Upper lobe of right lung (tissue), 1 donor: ENCODE results near the gene SLC30A1. TPM values are rescaled to one million over a fixed set of nuclear protein-coding genes. Genes with fewer than 3 reads are reported as not detected.
"Not testable (repeated sequence)": the region's sequence is repeated elsewhere in the genome, so short reads cannot be mapped to it uniquely, and the experiment has no call there.

Source experiments
- ATAC-seq: fragments of 200-7000 bp; cut with Tn5 transposase; one replicate; pipeline ENCODE4 v1.9.1; 2020; ENCODE audit warnings: mild to moderate bottlenecking, moderate library complexity
- DNase-seq: peaks from one replicate; pipeline ENCODE4 v3.0.0-alpha.2; 2020
- H3K27ac ChIP-seq: fragments of 200-600 bp; one replicate; pipeline ENCODE4 v1.8.0; 2022
- H3K27me3 ChIP-seq: fragments of 200-600 bp; one replicate; pipeline ENCODE4 v1.8.0; 2022; ENCODE audit warnings: mild to moderate bottlenecking
- H3K36me3 ChIP-seq: fragments of 200-600 bp; one replicate; pipeline ENCODE4 v1.8.0; 2022
- H3K4me1 ChIP-seq: fragments of 200-600 bp; one replicate; pipeline ENCODE4 v1.8.0; 2022
- H3K4me3 ChIP-seq: fragments of 200-600 bp; one replicate; pipeline ENCODE4 v1.8.0; 2022; ENCODE audit warnings: mild to moderate bottlenecking
- H3K9me3 ChIP-seq: fragments of 200-600 bp; one replicate; pipeline ENCODE4 v1.8.0; 2022
- intact Hi-C: fragments of 100-400 bp; cut with DNase I; formaldehyde crosslinking; loops from one replicate; pipeline ENCODE4 v1.11.0; 2022
- total RNA-seq: library from RNA; stranded (reverse); fragmentation: NEBNext Ultra II Directional; extraction: Animal tissue kit (Norgen Biotek cat#: 25700); gene quantifications from one replicate; pipeline ENCODE4 v1.2.1, GENCODE V29; 2021
- TF ChIP-seq, protein P1 (sequence below): fragments of 200-600 bp; IDR thresholded peaks from one replicate; pipeline ENCODE4 v1.8.0; 2022; ENCODE audit warnings: antibody characterized with exemption
- donor health status: DM: no; HTN: yes; CAD: no; lungs with severe emphysema.

The SLC30A1 gene
- total RNA-seq, 1 donor from 2014 or later: 15.6 TPM

DNA sequence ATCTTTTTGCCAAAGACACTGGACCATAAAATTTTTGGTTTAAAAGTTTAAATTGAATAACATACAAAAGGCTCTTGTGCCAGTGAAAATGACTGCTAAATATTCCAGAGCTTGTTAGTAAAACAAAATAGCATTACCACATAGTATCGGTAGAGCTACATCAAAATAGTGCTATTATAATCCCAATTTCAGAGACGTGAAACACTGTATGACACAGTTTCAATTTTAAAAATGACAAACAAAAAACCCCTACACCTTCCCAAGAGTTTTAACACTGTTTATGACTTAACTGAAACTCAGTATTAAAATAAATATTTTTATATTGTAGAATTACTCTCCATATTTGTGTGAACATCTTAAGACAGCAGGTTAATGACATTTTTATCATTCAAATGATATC lies 7.0 kb downstream of the SLC30A1 start:
- DNase-seq: no peak

DNA sequence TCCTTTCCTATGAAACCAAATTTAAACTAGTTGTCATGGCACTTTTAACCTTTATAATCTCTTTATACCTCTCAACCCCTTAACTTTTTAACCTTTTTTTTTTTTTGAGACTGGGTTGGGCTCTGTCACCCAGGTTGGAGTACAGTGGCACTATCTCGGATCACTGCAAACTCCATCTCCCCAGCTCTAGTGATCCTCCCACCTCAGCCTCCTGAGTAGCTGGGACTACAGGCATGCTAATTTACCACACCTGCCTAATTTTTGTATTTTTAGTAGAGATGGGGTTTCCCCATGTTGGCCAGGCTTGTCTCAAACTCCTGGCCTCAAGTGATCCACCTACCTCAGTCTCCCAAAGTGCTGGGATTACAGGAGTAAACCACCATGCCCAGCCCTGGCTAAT lies 8.6 kb downstream of the SLC30A1 start:
- ATAC-seq, H3K9me3 ChIP-seq, H3K4me3 ChIP-seq, DNase-seq, H3K27me3 ChIP-seq, H3K4me1 ChIP-seq, H3K27ac ChIP-seq, intact Hi-C loops: not testable (repeated sequence)
- peaks cover 18% of the 10 kb centered on the region for H3K36me3 ChIP-seq

More for the DNA sequence above, 7.0 kb downstream of the SLC30A1 start:
- Histone ChIP-seq H3K36me3 (peaks cover 24% of the 10 kb centered on the region), H3K4me1 (peaks cover 13% of the 10 kb centered on the region), H3K27me3 (no peaks in the 10 kb centered on the region), H3K4me3 (no peak overlapping the region), H3K9me3 (no peaks in the 10 kb centered on the region), H3K27ac (no peak overlapping the region)
- intact Hi-C loops: no loop called here
- ATAC-seq: no peak
- TF ChIP-seq, protein P1, sequence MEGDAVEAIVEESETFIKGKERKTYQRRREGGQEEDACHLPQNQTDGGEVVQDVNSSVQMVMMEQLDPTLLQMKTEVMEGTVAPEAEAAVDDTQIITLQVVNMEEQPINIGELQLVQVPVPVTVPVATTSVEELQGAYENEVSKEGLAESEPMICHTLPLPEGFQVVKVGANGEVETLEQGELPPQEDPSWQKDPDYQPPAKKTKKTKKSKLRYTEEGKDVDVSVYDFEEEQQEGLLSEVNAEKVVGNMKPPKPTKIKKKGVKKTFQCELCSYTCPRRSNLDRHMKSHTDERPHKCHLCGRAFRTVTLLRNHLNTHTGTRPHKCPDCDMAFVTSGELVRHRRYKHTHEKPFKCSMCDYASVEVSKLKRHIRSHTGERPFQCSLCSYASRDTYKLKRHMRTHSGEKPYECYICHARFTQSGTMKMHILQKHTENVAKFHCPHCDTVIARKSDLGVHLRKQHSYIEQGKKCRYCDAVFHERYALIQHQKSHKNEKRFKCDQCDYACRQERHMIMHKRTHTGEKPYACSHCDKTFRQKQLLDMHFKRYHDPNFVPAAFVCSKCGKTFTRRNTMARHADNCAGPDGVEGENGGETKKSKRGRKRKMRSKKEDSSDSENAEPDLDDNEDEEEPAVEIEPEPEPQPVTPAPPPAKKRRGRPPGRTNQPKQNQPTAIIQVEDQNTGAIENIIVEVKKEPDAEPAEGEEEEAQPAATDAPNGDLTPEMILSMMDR: no peak

DNA sequence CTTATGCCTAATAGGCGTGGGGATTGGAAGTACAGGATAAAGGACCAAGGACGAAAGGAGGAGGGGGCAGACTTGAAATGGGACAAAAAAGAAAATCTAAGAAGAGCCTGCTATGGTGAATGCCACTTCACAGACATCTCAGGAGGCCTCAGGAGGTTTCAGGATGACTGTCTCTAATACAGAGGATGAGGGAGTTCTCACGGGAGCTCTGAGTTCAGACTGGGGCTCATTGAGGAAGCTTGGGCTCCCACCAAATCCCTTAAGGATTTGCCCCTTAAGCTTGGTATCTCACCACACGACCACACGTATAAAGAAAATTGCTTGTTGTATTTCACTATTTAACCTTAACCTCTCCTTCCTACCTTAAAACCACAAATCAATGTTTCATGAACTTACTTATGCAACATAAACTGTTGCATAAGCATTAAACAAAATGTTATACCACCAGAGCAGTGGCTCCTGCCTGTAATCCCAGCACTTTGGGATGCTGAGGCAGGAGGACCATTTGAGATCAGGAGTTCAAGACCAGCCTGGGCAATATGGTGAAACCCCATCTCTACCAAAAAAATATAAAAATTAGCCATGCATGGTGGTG lies 12.4 kb downstream of the SLC30A1 start:
- intact Hi-C loops: no loop called here
- no peaks in the 10 kb centered on the region for H3K4me1 ChIP-seq
- DNase-seq (no peak), ATAC-seq (no peak)
- H3K4me3 ChIP-seq: no peak overlapping the region
- H3K9me3 ChIP-seq: no peaks in the 10 kb centered on the region
- no peaks in the 10 kb centered on the region for H3K36me3 ChIP-seq
- H3K27me3 ChIP-seq: no peaks in the 10 kb centered on the region
- TF ChIP-seq, protein P1: no peak
- H3K27ac ChIP-seq: no peak overlapping the region

DNA sequence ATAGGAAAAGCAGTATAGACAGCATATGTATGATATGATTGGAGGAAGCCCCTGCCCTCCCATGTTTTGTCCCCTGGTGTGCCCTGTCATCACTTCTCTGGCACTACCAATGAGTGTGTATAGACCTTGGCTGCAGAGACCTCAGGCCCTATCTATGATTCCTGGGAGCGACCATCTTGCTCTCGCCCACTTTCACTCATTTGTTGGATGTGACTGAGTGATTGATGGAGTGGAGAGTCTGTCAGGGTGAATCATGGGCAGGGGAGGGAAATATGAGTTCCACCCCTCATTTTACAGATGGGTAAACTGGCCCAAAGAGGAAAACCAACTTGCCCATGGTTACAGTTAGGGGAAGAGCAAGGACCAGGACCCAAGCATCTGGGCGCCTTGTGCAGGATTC lies 14.9 kb downstream of the SLC30A1 start:
- no peaks in the 10 kb centered on the region for H3K36me3 ChIP-seq
- TF ChIP-seq, protein P1: no peak
- DNase-seq (no peak), ATAC-seq (no peak)
- no peaks in the 10 kb centered on the region for H3K9me3 ChIP-seq
- intact Hi-C loops: no loop called here
- H3K27me3 ChIP-seq: no peaks in the 10 kb centered on the region
- H3K4me3 ChIP-seq: no peak overlapping the region
- no peaks in the 10 kb centered on the region for H3K4me1 ChIP-seq
- no peak overlapping the region for H3K27ac ChIP-seq

DNA sequence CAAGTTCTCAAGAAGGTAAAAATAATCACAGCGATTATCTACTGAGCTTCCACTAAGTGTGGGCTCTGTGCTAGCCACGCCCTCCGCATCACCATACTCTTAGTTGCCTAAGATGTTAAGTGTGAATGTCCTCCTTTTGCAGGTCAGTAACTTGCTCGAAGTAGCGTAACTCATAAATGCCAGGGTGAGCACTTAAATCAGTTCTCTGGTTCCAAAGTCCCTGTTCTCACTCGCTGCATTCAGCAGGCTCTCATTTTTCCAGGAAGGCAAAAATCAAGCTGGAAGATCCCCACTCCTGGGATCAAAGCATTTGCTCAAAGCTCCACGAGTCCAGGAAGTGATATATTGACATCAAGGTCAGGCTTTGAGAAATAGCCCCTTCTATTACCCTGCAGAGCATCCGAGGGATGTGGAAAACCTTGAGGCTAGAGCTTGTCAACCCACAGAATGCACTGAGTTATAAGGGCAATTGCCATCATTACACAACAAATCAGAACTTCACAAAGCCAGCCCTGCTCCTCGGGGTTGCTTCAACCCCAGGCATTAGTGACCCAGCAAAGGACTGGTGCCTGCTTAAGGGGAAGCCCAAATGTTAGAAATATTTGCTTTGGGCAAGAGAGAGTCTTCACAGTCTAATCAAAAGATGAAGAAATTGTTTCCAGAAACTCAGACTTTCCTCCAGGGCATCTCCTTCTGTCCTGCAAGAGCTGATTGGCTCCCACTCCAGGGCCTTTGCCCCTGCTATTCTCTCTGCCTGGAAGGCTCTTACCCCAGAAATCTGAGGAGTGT lies 19.5 kb downstream of the SLC30A1 start:
- TF ChIP-seq, protein P1: no peak
- ATAC-seq: no peak
- Histone ChIP-seq H3K4me1 (no peaks in the 10 kb centered on the region), H3K27me3 (no peaks in the 10 kb centered on the region), H3K36me3 (no peaks in the 10 kb centered on the region), H3K4me3 (no peak overlapping the region), H3K27ac (no peak overlapping the region), H3K9me3 (no peaks in the 10 kb centered on the region)
- DNase-seq: no peak
- intact Hi-C loops: no loop called here

DNA sequence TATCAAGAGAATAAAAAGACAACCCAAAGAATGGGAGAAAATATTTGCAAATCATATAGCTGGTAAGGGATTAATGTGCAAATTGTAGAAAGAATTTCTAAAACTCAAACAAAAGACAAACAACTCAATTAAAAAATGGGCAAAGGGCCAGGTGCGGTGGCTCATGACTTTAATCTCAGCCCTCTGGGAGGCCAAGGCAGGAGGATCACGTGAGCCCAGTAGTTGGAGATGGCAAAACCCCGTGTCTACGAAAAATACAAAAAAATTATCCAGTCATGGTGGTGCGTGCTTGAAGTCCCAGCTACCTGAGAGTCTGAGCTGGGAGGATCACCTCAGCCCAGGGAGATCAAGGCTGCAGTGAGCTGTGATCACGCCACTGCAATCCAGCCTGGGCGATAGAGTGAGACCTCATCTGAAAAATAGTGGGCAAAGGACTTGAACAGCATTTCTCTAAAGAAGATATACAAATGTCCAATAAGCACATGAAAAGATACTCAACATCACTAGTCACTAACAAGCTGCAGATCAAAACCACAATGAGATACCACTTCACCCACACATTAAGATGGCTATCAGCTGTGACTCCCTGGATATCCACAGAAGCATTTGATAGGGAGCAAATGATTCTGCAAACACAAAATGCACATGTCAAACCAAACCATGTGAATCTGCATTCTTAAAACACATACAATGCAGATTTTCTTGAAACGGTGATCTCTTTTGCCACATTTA lies 20.9 kb downstream of the SLC30A1 start:
- H3K4me1 ChIP-seq: no peaks in the 10 kb centered on the region
- DNase-seq: no peak
- no peak overlapping the region for H3K4me3 ChIP-seq
- H3K36me3 ChIP-seq: no peaks in the 10 kb centered on the region
- no peak for ATAC-seq
- TF ChIP-seq, protein P1: no peak
- intact Hi-C loops: no loop called here
- no peaks in the 10 kb centered on the region for H3K27me3 ChIP-seq
- no peak overlapping the region for H3K27ac ChIP-seq
- H3K9me3 ChIP-seq: no peaks in the 10 kb centered on the region
